ENCODE measurements around the gene UTP3. TPM values are rescaled to one million over a fixed set of nuclear protein-coding genes. Genes with fewer than 3 reads are reported as not detected.
"Not testable (repeated sequence)": the region's sequence is repeated elsewhere in the genome, so short reads cannot be mapped to it uniquely, and the experiment has no call there.

The UTP3 gene, protein sequence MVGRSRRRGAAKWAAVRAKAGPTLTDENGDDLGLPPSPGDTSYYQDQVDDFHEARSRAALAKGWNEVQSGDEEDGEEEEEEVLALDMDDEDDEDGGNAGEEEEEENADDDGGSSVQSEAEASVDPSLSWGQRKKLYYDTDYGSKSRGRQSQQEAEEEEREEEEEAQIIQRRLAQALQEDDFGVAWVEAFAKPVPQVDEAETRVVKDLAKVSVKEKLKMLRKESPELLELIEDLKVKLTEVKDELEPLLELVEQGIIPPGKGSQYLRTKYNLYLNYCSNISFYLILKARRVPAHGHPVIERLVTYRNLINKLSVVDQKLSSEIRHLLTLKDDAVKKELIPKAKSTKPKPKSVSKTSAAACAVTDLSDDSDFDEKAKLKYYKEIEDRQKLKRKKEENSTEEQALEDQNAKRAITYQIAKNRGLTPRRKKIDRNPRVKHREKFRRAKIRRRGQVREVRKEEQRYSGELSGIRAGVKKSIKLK
- 23.5 TPM for total RNA-seq (ENCODE audit: unreplicated experiment)
- long read RNA-seq, partial matches to known transcripts: 0 of 4 reads
- long read RNA-seq, other reads (novel, unspliced or antisense): 0 of 4 reads

DNA sequence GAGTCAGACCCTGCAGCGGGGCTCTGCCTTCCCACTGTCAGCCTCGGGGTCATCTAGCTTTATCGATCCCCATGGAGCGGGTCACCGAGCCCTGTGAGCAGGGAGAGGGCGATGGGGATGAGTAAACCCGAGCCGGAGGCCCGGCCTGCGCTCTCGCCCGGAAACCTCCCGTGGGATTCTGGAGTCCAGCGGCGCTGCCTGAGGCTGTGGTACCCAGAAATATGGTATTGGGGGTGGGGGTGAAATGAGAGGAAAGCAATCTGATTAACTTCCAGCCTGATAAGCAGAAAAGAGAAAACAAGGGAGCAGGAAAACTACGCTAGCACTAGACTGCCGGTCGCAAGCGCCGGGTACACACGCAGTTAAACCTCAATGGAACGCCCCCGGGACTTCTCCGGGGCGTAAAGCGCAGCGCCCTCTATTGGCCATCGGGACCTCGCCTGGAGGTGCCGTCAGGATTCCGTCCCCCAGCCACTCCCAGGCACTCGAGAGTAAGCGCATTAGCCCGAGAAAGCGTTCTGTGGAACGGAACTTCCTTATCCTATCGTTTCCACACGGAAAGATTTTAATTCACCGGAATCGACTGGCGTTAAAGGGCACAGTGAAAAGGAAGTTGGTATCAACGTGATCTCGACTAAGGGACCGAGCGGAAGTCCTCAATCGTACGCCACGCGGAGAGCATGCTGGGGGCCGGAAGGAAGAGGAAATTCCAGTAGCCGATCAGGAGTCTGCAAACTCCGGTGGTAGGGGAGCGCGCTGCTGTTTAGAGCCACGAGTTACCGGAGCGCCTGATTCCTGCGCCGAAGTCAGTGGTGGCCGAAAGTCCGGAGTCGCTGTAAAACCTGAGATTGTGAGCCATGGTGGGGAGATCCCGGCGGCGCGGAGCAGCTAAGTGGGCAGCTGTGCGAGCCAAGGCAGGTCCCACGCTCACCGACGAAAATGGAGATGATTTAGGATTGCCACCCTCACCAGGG is at the start of gene UTP3:
Gene UTP3, plus strand, starts transcription at position 712 of the 974 bp plus-strand sequence. Its CDS starts 146 bp downstream, at position 858.
- no peaks in the 10 kb centered on the region for H3K27me3 Mint-ChIP-seq (ENCODE audit: unreplicated experiment)
- peaks cover 8% of the 10 kb centered on the region for H3K4me1 Mint-ChIP-seq (ENCODE audit: low read depth, unreplicated experiment)
- H3K4me3 Mint-ChIP-seq (ENCODE audit: unreplicated experiment): peak within 1 kb of the TSS; percentile 99
- H3K36me3 Mint-ChIP-seq (ENCODE audit: unreplicated experiment): no peaks in the 10 kb centered on the region
- peaks cover 5% of the 10 kb centered on the region for H3K9me3 Mint-ChIP-seq (ENCODE audit: unreplicated experiment)
- peak within 1 kb of the TSS; percentile 96 for H3K27ac Mint-ChIP-seq (ENCODE audit: unreplicated experiment)
- TF ChIP-seq, protein P1, sequence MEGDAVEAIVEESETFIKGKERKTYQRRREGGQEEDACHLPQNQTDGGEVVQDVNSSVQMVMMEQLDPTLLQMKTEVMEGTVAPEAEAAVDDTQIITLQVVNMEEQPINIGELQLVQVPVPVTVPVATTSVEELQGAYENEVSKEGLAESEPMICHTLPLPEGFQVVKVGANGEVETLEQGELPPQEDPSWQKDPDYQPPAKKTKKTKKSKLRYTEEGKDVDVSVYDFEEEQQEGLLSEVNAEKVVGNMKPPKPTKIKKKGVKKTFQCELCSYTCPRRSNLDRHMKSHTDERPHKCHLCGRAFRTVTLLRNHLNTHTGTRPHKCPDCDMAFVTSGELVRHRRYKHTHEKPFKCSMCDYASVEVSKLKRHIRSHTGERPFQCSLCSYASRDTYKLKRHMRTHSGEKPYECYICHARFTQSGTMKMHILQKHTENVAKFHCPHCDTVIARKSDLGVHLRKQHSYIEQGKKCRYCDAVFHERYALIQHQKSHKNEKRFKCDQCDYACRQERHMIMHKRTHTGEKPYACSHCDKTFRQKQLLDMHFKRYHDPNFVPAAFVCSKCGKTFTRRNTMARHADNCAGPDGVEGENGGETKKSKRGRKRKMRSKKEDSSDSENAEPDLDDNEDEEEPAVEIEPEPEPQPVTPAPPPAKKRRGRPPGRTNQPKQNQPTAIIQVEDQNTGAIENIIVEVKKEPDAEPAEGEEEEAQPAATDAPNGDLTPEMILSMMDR (IDR thresholded peaks at IDR 0.05; ENCODE audit: partially characterized antibody, unreplicated experiment): peak; percentile 87
- peak; percentile 96 for DNase-seq

DNA sequence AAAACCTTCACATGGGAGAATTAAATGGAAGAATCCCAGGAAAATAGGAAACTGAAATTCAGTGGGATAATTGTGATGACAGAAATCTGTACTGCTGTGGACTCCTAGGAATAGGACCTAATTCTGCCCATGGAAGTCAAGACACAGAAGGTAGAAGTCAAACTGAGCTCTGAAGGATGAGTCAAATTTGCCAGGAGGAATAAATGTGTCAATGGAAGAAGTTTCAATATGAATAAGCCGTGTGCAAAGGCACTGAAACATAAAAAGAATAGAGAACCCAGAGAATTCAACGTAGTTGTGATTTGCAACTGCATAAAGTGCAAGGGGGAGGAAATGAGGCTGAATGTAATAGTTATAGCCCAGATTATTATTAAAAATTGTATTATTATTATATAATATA is 48.1 kb upstream of the UTP3 start:
- TF ChIP-seq, protein P1 (IDR thresholded peaks at IDR 0.05; ENCODE audit: partially characterized antibody, unreplicated experiment): no peak
- Mint-ChIP-seq H3K27me3 (ENCODE audit: unreplicated experiment) (peaks cover 2% of the 10 kb centered on the region), H3K36me3 (ENCODE audit: unreplicated experiment) (no peaks in the 10 kb centered on the region), H3K9me3 (ENCODE audit: unreplicated experiment) (no peaks in the 10 kb centered on the region), H3K4me1 (ENCODE audit: low read depth, unreplicated experiment) (peaks cover 3% of the 10 kb centered on the region), H3K27ac (ENCODE audit: unreplicated experiment) (no peak overlapping the region), H3K4me3 (ENCODE audit: unreplicated experiment) (no peak overlapping the region)
- DNase-seq: no peak

DNA sequence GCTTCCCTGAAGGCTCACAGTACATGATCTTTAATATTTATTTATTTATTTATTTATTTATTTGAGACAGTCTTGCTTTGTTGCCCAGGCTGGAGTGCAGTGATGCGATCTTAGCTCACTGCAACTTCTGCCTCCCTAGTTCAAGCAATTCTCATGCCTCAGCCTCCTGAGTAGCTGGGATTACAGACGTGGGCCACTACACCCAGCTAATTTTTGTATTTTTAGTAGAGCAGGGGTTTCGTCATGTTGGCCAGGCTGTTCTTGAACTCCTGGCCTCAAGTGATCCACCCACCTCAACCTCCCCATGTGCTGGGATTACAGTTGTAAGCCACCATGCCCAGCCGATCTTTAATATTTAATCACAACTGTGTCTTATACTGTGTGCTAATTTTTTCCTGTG is 37.6 kb upstream of the UTP3 start:
- H3K4me3 Mint-ChIP-seq (ENCODE audit: unreplicated experiment); H3K27me3 Mint-ChIP-seq (ENCODE audit: unreplicated experiment); H3K4me1 Mint-ChIP-seq (ENCODE audit: low read depth, unreplicated experiment); H3K9me3 Mint-ChIP-seq (ENCODE audit: unreplicated experiment); H3K36me3 Mint-ChIP-seq (ENCODE audit: unreplicated experiment); H3K27ac Mint-ChIP-seq (ENCODE audit: unreplicated experiment); DNase-seq: not testable (repeated sequence)

DNA sequence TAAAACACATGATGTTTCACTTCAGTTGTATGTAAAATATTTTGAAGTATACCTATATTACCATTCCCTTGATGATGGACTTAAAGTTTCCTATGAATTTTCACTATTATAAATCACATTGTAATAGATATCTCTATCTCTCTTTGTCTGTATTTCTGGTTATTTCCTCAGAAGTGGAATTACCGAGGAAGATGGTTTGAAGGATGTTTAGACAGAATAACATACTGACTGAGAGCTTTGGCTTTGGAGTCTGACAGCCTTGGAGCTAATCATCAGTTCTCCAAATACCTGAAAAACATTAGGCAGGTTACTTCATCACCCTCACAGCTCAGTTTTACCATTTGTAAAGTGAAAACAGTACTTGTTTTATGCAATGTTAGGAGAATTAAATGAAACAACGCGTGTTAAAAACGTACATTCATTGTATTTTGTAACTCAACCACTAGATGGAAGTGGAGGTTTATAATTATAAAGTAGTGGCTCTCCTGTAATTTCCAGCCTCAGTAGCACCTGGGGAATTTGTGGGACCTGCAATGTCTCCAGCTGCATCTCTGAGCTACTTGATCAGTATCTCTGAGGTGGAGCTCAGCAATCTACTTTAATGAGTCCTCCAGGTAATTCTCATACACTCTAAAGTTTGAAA is 36.3 kb upstream of the UTP3 start:
- Mint-ChIP-seq H3K4me1 (ENCODE audit: low read depth, unreplicated experiment) (no peaks in the 10 kb centered on the region), H3K27me3 (ENCODE audit: unreplicated experiment) (no peaks in the 10 kb centered on the region), H3K4me3 (ENCODE audit: unreplicated experiment) (no peak overlapping the region), H3K9me3 (ENCODE audit: unreplicated experiment) (no peaks in the 10 kb centered on the region), H3K27ac (ENCODE audit: unreplicated experiment) (no peak overlapping the region), H3K36me3 (ENCODE audit: unreplicated experiment) (no peaks in the 10 kb centered on the region)
- no peak for DNase-seq
- TF ChIP-seq, protein P1 (IDR thresholded peaks at IDR 0.05; ENCODE audit: partially characterized antibody, unreplicated experiment): peak; percentile 49

DNA sequence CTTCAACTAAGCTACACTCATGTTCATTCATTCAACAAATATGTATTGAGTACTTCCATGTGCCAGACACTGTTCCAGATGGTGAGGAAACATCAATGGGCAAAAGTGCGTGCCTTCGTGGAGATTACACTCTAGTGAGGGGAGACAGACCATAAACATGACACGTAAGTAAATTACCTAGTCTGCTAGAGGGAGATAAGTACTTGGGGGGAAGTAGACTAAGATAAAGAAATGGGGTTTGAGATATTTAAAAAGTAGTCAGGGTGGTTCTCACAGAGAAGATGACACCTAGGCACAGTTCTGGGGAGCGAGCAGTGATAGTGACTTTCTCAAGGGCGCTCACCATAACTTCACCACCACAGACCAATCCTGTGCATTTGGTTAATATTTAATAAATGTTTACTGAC is 33.7 kb upstream of the UTP3 start:
- TF ChIP-seq, protein P1 (IDR thresholded peaks at IDR 0.05; ENCODE audit: partially characterized antibody, unreplicated experiment): no peak
- H3K9me3 Mint-ChIP-seq (ENCODE audit: unreplicated experiment): no peaks in the 10 kb centered on the region
- no peaks in the 10 kb centered on the region for H3K27me3 Mint-ChIP-seq (ENCODE audit: unreplicated experiment)
- DNase-seq: no peak
- H3K4me3 Mint-ChIP-seq (ENCODE audit: unreplicated experiment): no peak overlapping the region
- no peaks in the 10 kb centered on the region for H3K4me1 Mint-ChIP-seq (ENCODE audit: low read depth, unreplicated experiment)
- no peaks in the 10 kb centered on the region for H3K36me3 Mint-ChIP-seq (ENCODE audit: unreplicated experiment)
- no peak overlapping the region for H3K27ac Mint-ChIP-seq (ENCODE audit: unreplicated experiment)
